BE2C (cell line): Measurements from ENCODE around the gene IL1B.

Source experiments
- DNase-seq: peaks from one replicate; pipeline ENCODE4 v3.0.0-alpha.2; 2020
- H3K27me3 ChIP-seq: fragments of 250-450 bp; sonication (Bioruptor Pico); 2 replicates; pipeline ENCODE4 v1.5.1; 2020; ENCODE audit warnings: mild to moderate bottlenecking
- H3K36me3 ChIP-seq: fragments of 250-450 bp; sonication (Bioruptor Pico); 2 replicates; pipeline ENCODE4 v1.5.1; 2020; ENCODE audit warnings: mild to moderate bottlenecking
- H3K4me1 ChIP-seq: fragments of 250-450 bp; sonication (Bioruptor Pico); 2 replicates; pipeline ENCODE4 v1.5.1; 2020
- H3K4me3 ChIP-seq: 2 replicates; pipeline ENCODE4 v1.5.1; 2011; ENCODE audit warnings: low read depth, low read length
- H3K9me3 ChIP-seq: fragments of 250-450 bp; sonication (Bioruptor Pico); 2 replicates; pipeline ENCODE4 v1.5.1; 2020
- CTCF ChIP-seq: IDR thresholded peaks from 2 replicates; pipeline ENCODE4 v1.5.1; 2012; ENCODE audit warnings: mild to moderate bottlenecking, low read depth, low read length

Gene IL1B

GRCh38 chr2:112784199-112785189, 52.1 kb downstream of the IL1B start, which contains the start of gene IL1A:
Gene IL1A, minus strand, starts transcription at chr2:112784493. Its CDS starts 723 bp downstream, at chr2:112783770.
- Histone ChIP-seq H3K36me3 (no peaks in the 10 kb centered on the region), H3K4me1 (no peaks in the 10 kb centered on the region), H3K27me3 (no peaks in the 10 kb centered on the region), H3K9me3 (no peaks in the 10 kb centered on the region), H3K4me3 (no peak within 1 kb of the TSS)
- DNase-seq: no peak
- TF ChIP-seq CTCF: no peak

- no peak for TF ChIP-seq CTCF
- DNase-seq: no peak
- no peaks in the 10 kb centered on the region for H3K36me3 ChIP-seq
- no peaks in the 10 kb centered on the region for H3K4me1 ChIP-seq
- H3K27me3 ChIP-seq: no peaks in the 10 kb centered on the region
- no peaks in the 10 kb centered on the region for H3K9me3 ChIP-seq
- H3K4me3 ChIP-seq: no peak overlapping the region
Observed at GRCh38 chr2:112783187-112783714, 53.3 kb downstream of the IL1B start.

- Histone ChIP-seq H3K36me3 (no peaks in the 10 kb centered on the region), H3K4me3 (no peak overlapping the region)
- no peak for DNase-seq
Observed at GRCh38 chr2:112782234-112782799, 54.3 kb downstream of the IL1B start.

More at GRCh38 chr2:112782234-112782799, 54.3 kb downstream of the IL1B start:
- no peaks in the 10 kb centered on the region for H3K4me1 ChIP-seq
- no peaks in the 10 kb centered on the region for H3K27me3 ChIP-seq
- H3K9me3 ChIP-seq: no peaks in the 10 kb centered on the region
- TF ChIP-seq CTCF: no peak
